Mesothelial cell of epicardium (in vitro differentiated cells): ENCODE data around the gene DGKI. TPM values are rescaled to one million over a fixed set of nuclear protein-coding genes. Genes with fewer than 3 reads are reported as not detected.

Experiments
- DNase-seq, 2 experiments: peaks; one replicate each; pipeline ENCODE4 v3.0.0; 2021; ENCODE audit warnings: low spot score in 2 of 2; ENCODE audit not compliant: unreplicated experiment in 2 of 2
- H3K27ac Mint-ChIP-seq: 2 replicates; pipeline ENCODE4 v1.8.0; 2021; ENCODE audit warnings: mixed read lengths
- H3K27me3 Mint-ChIP-seq: 2 replicates; pipeline ENCODE4 v1.8.0; 2021; ENCODE audit warnings: low read depth, mixed read lengths
- H3K36me3 Mint-ChIP-seq: 2 replicates; pipeline ENCODE4 v1.8.0; 2021; ENCODE audit warnings: mixed read lengths
- H3K4me1 Mint-ChIP-seq: 2 replicates; pipeline ENCODE4 v1.8.0; 2021; ENCODE audit warnings: mixed read lengths
- H3K4me3 Mint-ChIP-seq: 2 replicates; pipeline ENCODE4 v1.8.0; 2021; ENCODE audit warnings: mild to moderate bottlenecking, moderate library complexity, mixed read lengths
- H3K9me3 Mint-ChIP-seq: 2 replicates; pipeline ENCODE4 v1.8.0; 2021; ENCODE audit warnings: mixed read lengths
- total RNA-seq: library from RNA; stranded (reverse); gene quantifications from 3 replicates; pipeline ENCODE4 v1.2.1, GENCODE V29; 2021
- TF ChIP-seq, protein P1 (sequence below): fragments of 200-600 bp; sonication (generic); IDR thresholded peaks from one replicate; pipeline ENCODE4 v1.5.0; 2021; ENCODE audit warnings: antibody characterized with exemption; ENCODE audit not compliant: unreplicated experiment

DGKI gene
- total RNA-seq, 1 donor from 2014 or later = 2.0 TPM

DNA sequence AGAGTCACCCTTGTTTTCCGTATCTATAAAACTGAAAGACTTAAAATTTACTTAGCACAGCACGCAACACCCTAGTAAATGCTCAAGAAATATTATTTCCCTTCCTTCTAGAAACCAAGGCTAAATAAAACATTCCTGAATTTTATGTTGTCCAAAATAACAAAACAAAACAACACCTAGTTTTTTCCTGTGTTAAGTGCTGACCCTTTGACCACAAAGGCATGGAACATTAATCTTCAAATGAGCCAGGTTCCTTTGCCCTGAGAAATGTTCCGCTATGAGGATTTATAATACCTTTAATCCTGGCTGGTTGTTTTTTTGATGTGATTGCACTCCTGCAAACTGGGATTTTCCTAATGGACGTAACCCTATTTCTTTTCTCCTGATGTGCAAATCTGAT, 29.0 kb upstream of the DGKI start:
- peaks cover 20% of the 10 kb centered on the region for H3K4me1 Mint-ChIP-seq
- TF ChIP-seq, protein P1, sequence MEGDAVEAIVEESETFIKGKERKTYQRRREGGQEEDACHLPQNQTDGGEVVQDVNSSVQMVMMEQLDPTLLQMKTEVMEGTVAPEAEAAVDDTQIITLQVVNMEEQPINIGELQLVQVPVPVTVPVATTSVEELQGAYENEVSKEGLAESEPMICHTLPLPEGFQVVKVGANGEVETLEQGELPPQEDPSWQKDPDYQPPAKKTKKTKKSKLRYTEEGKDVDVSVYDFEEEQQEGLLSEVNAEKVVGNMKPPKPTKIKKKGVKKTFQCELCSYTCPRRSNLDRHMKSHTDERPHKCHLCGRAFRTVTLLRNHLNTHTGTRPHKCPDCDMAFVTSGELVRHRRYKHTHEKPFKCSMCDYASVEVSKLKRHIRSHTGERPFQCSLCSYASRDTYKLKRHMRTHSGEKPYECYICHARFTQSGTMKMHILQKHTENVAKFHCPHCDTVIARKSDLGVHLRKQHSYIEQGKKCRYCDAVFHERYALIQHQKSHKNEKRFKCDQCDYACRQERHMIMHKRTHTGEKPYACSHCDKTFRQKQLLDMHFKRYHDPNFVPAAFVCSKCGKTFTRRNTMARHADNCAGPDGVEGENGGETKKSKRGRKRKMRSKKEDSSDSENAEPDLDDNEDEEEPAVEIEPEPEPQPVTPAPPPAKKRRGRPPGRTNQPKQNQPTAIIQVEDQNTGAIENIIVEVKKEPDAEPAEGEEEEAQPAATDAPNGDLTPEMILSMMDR = no peak
- H3K4me3 Mint-ChIP-seq = no peak overlapping the region
- DNase-seq = no peak
- H3K27me3 Mint-ChIP-seq = no peaks in the 10 kb centered on the region
- no peaks in the 10 kb centered on the region for H3K9me3 Mint-ChIP-seq
- H3K27ac Mint-ChIP-seq = no peak overlapping the region
- peaks cover 42% of the 10 kb centered on the region for H3K36me3 Mint-ChIP-seq

DNA sequence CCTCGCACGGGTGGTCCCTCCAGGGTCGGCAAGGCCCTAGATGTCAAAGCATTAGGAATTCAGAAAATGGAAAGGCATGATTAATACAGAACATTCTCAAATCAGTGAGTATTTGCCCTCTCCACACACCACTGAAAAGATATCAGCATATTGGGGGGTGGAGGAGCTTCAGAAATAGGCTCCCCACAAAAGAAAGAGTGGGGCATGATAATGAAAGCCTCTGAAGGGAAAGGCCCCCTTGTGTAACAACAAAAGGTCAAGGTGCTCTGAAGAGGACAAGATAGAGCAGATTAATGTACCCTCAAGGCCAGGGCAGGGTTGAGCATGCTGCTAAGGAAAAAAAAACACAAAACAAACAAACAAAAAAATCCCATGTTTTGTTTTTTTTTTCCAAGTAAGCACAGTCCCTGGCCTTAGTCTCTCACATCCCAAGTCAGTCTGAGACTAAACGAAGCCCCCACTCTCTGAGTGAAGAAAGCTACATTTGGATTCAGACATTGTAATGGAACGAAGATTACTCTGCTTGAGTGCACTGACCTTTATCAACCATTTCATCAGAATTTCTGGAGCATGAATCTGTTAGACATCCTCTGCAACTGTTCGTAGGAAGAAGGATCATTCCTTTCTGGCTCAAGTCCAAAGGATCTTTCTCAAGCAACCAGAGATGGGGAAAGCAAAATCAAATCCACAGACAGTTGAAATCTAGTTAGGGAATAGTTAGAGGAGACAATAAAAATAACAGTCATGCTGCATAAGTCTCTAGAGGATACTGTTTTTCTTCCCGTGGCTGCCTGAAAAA, 27.4 kb upstream of the DGKI start:
- TF ChIP-seq, protein P1 = no peak
- H3K9me3 Mint-ChIP-seq = peaks cover 6% of the 10 kb centered on the region
- H3K27ac Mint-ChIP-seq = peak overlapping the region; percentile 79
- H3K4me1 Mint-ChIP-seq = peaks cover 18% of the 10 kb centered on the region
- no peaks in the 10 kb centered on the region for H3K27me3 Mint-ChIP-seq
- no peak overlapping the region for H3K4me3 Mint-ChIP-seq
- no peak for DNase-seq
- peaks cover 35% of the 10 kb centered on the region for H3K36me3 Mint-ChIP-seq

DNA sequence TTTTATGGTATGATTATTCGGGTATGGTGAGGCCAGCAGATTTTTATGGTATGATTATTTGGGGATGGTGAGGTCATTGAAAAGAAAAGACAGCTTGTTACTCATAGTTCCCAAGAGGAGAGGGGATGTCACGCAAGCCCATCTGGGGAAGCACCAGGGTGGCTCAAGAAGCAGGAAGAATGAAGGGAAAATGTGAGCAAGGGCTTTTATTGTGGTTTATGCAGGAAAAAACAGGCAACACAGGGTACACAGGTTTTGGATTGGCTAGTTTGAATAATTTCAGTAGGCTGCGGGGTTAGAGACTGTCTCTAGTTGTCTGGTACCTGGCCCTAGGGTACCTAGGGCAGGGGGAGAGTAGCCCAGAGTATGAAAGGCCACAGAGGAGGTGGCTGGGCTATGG, 26.8 kb upstream of the DGKI start:
- TF ChIP-seq, protein P1 = no peak
- Mint-ChIP-seq H3K4me3 (no peak overlapping the region), H3K27me3 (no peaks in the 10 kb centered on the region)

GRCh38 chr7:137871170-137871915, 24.6 kb upstream of the DGKI start:
- Mint-ChIP-seq H3K4me1 (peaks cover 9% of the 10 kb centered on the region), H3K36me3 (peaks cover 44% of the 10 kb centered on the region), H3K27ac (no peak overlapping the region), H3K9me3 (peaks cover 29% of the 10 kb centered on the region), H3K27me3 (no peaks in the 10 kb centered on the region), H3K4me3 (no peak overlapping the region)
- DNase-seq = no peak
- TF ChIP-seq, protein P1 = no peak

More for the DNA sequence above, 26.8 kb upstream of the DGKI start:
- DNase-seq = no peak
- no peak overlapping the region for H3K27ac Mint-ChIP-seq
- H3K4me1 Mint-ChIP-seq = peaks cover 14% of the 10 kb centered on the region
- peaks cover 8% of the 10 kb centered on the region for H3K9me3 Mint-ChIP-seq
- peaks cover 34% of the 10 kb centered on the region for H3K36me3 Mint-ChIP-seq

- H3K4me3 Mint-ChIP-seq = no peak overlapping the region
- peaks cover 50% of the 10 kb centered on the region for H3K36me3 Mint-ChIP-seq
- H3K27ac Mint-ChIP-seq = no peak overlapping the region
- H3K9me3 Mint-ChIP-seq = peaks cover 35% of the 10 kb centered on the region
- peaks cover 9% of the 10 kb centered on the region for H3K4me1 Mint-ChIP-seq
- TF ChIP-seq, protein P1 = no peak
- no peaks in the 10 kb centered on the region for H3K27me3 Mint-ChIP-seq
- no peak for DNase-seq
These were observed 23.9 kb upstream of the DGKI start for GRCh38 chr7:137870684-137871083.
